Stimulated activated naive CD8-positive, alpha-beta T cell treated with anti-CD3 and anti-CD28 coated beads, Interleukin-15, amount 100 ng/mL, for 72 hours (primary cell): ENCODE data around the gene SCN4A.

Experiments used
- ATAC-seq: fragments of 150-1000 bp; cut with Tn5 transposase; 2 replicates; pipeline ENCODE4 v1.10.0; 2021; ENCODE audit warnings: mild to moderate bottlenecking, moderate library complexity
- DNase-seq, 2 donors: peaks; one replicate each; pipeline ENCODE4 v3.0.0; 2021 to 2022
- H3K27ac Mint-ChIP-seq, 2 donors: one replicate each; pipeline ENCODE4 v1.8.0; 2022; ENCODE audit warnings: mild to moderate bottlenecking in 2 of 2, mixed read lengths in 2 of 2, moderate library complexity in 2 of 2
- H3K27me3 Mint-ChIP-seq: one replicate; pipeline ENCODE4 v1.8.0; 2022; ENCODE audit warnings: mixed read lengths
- H3K4me1 Mint-ChIP-seq: one replicate; pipeline ENCODE4 v1.8.0; 2022; ENCODE audit warnings: mild to moderate bottlenecking, mixed read lengths
- H3K4me3 Mint-ChIP-seq, 2 donors: one replicate each; pipeline ENCODE4 v1.8.0; 2022; ENCODE audit warnings: mild to moderate bottlenecking in 2 of 2, mixed read lengths in 2 of 2, moderate library complexity in 1 of 2
- H3K9me3 Mint-ChIP-seq, 2 donors: one replicate each; pipeline ENCODE4 v1.8.0; 2022; ENCODE audit warnings: mixed read lengths in 2 of 2

SCN4A gene

DNA sequence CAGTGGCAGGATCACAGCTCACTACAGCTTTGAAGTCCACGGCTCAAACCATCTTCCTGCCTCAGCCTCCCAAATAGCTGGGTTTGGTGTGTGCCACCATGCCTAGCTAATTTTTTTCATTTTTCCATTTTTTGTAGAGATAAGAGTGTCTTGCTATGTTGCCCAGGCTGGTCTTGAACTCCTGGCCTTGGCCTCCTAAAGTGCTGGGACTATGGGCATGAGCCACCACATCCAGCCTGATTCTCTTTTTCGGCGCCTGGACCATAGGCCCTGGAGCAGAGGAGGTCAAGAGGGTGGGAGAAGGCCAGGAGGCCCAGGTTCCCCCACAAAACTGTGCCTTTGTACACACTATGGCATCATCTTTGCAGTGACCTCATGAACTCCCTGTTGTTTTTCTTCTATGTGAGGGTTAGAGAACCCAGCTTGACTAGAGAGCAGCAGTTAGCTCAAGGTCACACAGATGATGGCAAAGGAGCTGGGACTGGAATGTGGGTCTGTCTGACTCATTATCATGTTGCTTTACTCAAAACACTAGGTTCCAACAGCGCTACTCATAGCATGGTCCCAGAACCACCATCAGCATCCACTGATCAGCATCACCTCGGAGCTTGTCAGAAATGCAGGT, 16.3 kb downstream of the SCN4A start:
- H3K4me1 Mint-ChIP-seq: peaks cover 41% of the 10 kb centered on the region
- no peaks in the 10 kb centered on the region for H3K9me3 Mint-ChIP-seq
- DNase-seq (no peak), ATAC-seq (no peak)
- no peak overlapping the region for H3K27ac Mint-ChIP-seq
- no peak overlapping the region for H3K4me3 Mint-ChIP-seq
- H3K27me3 Mint-ChIP-seq: no peaks in the 10 kb centered on the region

DNA sequence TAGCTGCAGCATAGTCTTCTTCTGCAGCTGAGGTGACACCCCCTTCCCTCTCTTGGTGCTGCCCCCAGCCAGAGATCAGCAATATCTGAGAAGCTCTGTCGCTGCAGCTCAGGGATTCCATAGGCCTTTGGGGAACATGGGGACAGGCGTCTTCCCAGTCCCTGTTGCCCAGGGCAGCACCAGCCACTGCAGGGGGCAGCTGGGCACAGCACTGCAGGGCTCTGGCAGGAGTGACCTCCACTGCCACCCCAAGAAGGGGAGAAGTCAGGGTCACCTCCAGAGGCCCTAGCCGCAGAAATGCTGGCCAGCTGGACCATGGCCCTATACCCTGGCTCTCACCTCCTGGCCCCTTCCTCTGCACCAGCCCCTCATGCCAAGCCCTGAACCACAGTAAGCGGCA, 16.9 kb downstream of the SCN4A start:
- peaks cover 39% of the 10 kb centered on the region for H3K4me1 Mint-ChIP-seq
- H3K4me3 Mint-ChIP-seq: no peak overlapping the region
- DNase-seq (no peak), ATAC-seq (no peak)
- H3K27me3 Mint-ChIP-seq: no peaks in the 10 kb centered on the region
- no peaks in the 10 kb centered on the region for H3K9me3 Mint-ChIP-seq
- peak overlapping the region; percentile 10 to 71 for H3K27ac Mint-ChIP-seq

DNA sequence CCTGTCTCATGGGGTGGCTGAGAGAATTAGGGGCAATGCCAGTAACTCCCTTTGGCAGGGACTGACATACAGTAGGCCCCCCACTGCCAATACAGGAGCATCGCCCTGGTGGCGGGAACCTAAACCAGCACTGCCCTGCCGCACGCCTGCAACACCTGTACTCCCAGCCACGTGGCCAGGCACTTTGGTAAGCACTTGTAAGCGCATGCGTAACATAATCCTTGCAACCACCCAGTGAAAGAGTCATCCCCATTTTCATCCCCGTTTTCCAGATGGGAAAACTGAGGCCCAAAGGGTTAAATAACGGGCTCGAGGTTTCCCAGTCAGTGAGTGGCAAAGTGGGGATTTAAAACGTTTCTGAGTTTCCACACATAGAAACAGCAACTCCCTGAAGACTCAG, 17.5 kb downstream of the SCN4A start:
- H3K27ac Mint-ChIP-seq: no peak overlapping the region
- H3K27me3 Mint-ChIP-seq: no peaks in the 10 kb centered on the region
- DNase-seq (no peak), ATAC-seq (no peak)
- no peaks in the 10 kb centered on the region for H3K9me3 Mint-ChIP-seq
- H3K4me3 Mint-ChIP-seq: no peak overlapping the region
- H3K4me1 Mint-ChIP-seq: peaks cover 39% of the 10 kb centered on the region

DNA sequence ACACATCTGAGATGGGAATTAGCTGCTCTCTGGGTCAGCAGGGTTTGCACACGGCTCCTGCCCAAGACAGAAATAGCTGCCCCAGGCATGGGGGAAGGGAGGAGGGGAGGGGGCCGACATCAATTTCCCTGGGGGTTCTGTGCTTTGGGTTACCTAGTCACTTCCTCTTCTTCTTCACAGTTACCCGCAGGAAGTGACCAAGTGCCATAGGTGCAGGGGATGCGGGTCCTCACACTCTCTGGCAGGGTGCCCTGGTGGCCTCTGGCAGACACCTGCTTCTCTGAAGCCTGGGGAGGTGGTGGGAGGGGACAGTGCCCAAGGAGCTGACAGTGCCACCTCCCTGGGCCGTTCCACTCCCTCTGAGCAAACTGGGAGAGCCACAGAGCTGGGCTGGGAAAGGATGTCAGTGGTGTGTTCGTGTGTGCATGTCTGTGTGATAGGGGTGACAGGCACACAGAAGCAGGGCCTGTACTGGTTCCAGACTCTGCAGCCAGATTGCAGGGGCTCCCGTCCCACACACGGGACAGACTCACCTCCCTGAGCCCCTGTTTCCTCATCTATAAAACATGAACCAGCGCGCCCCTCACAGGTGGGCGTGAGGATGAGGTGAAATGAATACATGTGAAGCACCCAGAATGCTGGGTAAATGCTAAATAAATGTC, 18.2 kb downstream of the SCN4A start:
- Mint-ChIP-seq H3K4me3 (peak overlapping the region; percentile 60 to 61), H3K27ac (peak overlapping the region; percentile 50)
- peak; percentile 79 for ATAC-seq

DNA sequence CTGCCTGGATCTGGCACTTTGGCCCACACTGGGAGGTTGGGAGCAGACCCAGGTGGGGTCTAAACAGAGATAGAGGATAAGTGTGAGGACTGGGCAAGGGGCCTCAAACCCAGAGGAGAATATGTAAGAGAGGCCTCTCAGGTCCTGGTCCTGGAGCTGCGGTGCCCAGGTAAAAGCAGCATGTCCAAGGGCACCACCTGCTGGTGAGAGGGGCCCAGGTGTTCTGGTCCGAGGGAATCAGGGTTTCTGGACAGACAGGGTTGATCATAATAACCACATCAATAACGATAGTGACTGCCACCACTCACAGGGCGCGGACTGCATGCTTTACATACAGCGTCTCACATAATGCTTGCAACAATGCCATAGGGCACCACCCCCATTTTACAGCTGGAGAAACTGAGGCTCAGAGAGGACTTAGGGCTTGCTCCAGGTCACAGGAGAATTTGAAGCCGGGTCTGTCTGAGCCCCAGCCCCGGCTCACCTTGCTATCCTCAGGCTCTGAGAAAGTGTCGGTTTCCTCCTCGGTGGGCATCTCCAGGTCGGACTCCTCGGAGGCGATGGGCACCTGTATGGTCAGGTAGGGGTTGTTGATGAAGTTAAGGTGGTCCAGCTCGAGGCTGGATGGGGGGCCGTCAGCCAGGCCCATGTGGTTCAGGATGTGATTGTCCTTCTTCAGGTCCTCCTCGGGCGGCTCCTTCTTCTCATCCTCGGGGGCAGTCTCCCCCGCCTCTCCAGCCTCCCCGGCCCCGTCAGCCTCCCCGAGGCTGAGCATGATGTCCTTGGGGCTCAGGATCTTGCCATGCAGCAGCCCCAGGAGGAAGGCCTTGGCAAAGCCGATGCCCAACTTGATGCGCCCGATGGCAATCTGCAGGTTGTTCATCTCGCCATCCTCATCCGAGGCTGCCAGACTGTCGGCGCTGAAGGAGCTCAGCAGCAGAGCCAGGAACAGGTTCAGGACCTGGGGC, 21.5 kb downstream of the SCN4A start:
- no peak for ATAC-seq
- peak in 1 of 2 donors; percentile 43 for DNase-seq
- H3K9me3 Mint-ChIP-seq: no peaks in the 10 kb centered on the region
- no peak overlapping the region for H3K4me3 Mint-ChIP-seq
- H3K4me1 Mint-ChIP-seq: peaks cover 46% of the 10 kb centered on the region
- H3K27ac Mint-ChIP-seq: no peak overlapping the region
- no peaks in the 10 kb centered on the region for H3K27me3 Mint-ChIP-seq

More for the DNA sequence above, 18.2 kb downstream of the SCN4A start:
- Mint-ChIP-seq H3K9me3 (no peaks in the 10 kb centered on the region), H3K27me3 (no peaks in the 10 kb centered on the region), H3K4me1 (peaks cover 39% of the 10 kb centered on the region)
- peak in 1 of 2 donors; percentile 47 for DNase-seq

DNA sequence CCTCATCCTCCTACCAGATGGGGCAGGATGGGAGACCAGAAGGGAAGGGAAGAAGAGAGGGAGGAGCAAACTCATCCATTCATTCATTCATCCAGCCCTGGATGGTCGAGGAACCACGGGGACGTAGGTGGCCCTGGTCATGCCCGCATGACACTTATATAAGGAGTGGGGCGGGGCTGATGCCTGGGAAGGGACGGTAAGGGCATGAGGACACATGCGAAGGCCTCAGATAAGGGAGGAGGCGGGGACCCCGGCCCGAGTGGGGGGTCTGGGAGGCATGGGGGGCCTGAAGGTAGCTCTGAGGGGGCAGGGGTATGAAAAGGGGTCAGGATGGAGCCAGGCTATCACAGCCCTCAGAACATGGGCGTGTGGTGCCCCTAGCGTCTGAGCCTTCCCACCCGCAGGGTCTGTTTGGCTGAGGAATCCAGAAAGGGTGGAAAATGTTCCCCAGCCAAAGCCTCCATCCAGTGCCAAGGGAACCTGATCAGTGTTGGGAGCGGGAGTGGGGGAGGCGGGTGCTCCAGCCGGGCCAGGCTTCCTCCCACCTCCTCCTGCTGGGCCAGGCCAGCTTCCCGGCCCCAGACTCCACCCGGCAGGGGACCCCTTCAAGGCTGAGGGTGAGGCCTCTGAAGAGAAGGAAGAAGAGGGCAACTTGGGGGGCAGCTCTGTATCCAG, 23.0 kb downstream of the SCN4A start:
- H3K4me3 Mint-ChIP-seq: no peak overlapping the region
- no peak overlapping the region for H3K27ac Mint-ChIP-seq
- DNase-seq: no peak
- no peak for ATAC-seq
- H3K27me3 Mint-ChIP-seq: no peaks in the 10 kb centered on the region
- no peaks in the 10 kb centered on the region for H3K9me3 Mint-ChIP-seq
- peaks cover 46% of the 10 kb centered on the region for H3K4me1 Mint-ChIP-seq

DNA sequence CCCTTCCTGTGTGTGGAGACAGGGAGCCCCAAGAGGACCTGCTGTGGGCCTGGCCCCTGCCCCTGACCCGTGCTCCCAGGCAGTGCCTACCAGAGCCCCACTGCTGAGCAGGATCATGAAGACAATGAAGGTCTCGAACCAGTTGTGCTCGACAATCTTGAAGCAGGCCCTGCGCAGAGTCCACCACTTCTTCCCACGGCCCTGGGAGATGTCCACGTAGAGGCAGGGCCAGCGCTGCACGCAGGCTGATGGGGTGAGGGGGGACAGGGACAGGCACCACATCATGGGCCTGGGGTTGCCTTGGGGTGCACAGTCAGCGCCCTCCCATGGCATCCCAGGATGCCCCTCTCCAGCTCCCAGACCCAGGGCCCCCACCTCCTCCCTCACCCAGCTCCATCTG, 24.2 kb downstream of the SCN4A start:
- H3K9me3 Mint-ChIP-seq: no peaks in the 10 kb centered on the region
- no peak overlapping the region for H3K27ac Mint-ChIP-seq
- H3K4me1 Mint-ChIP-seq: peaks cover 34% of the 10 kb centered on the region
- no peak for ATAC-seq
- no peaks in the 10 kb centered on the region for H3K27me3 Mint-ChIP-seq
- no peak overlapping the region for H3K4me3 Mint-ChIP-seq
- no peak for DNase-seq

DNA sequence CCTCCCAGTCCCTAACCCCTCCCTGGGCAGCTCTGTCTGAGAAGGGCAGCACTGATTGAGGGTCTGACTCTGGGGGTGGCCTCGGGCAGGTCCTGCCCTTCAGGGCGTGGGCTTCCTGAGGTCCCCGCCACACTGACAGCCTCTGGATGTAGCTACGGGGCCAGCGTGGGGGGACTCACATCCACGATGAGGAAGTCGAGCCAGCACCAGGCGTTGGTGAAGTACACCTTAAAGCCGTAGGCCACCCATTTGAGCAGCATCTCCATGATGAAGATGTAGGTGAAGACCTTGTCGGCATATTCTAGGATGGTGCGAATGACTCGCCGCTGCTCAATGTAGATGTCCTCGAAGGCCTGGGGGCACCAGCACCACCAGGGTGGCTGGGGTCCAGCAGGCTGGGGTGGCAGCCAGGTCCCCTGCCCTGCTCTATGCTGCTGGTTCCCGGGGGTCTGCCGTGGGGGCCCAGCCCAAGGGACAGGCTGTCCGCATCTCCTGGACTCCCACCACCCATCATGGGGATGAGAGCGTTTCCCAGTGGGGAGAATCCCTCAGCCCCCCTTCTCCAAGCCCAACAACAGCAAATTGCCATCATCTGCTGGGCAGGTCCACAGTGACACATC, 24.9 kb downstream of the SCN4A start:
- no peak for ATAC-seq
- Mint-ChIP-seq H3K27me3 (no peaks in the 10 kb centered on the region), H3K27ac (no peak overlapping the region), H3K4me3 (no peak overlapping the region), H3K9me3 (no peaks in the 10 kb centered on the region), H3K4me1 (peaks cover 28% of the 10 kb centered on the region)
- no peak for DNase-seq

DNA sequence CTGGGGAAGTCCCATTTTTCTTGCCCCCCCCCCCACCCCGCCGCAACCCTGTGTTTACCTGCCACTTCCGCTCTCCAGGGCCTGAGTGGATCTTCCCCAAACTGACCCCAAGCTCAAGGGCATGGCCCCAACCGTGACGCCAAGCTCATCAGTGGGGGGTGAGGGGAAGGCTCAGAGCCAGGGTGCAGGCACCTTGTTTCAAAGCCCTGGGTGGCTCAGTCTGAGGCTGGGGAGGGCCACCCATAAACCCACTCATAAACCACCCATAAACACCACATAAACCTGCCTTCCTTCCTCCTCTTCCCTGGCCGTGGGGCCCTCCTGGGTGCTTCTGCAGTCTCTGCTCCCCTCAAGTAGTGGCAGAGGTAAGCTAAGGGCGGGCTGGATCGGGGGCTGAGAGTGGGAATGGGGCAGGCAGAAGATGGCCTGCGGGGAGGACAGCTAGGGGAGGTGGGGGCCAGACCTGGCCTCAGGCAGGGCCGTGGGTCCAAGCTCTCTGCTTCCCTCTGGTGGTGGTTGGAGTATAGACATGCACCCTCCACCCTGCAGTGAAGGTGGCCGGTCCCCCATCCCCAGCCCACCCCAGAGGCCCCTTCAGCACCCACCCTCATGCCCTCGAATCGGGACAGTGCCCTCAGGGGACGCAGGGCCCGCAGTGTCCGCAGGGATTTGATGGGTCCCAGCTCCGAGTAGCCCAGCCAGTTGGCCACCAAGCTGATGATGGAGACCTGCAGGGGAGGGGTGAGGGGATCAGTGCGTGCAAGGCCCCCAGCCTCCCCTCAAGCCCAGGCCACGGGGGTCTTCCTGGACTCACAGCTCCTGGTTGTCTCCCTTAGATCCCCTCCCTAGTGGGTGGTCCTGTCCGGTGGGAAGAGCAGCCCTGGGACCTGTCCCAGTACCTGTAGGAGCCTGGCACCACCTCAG, 26.0 kb downstream of the SCN4A start:
- Mint-ChIP-seq H3K4me3 (peak overlapping the region; percentile 81 to 86), H3K27ac (peak overlapping the region; percentile 82 to 94), H3K9me3 (no peaks in the 10 kb centered on the region), H3K27me3 (no peaks in the 10 kb centered on the region), H3K4me1 (peaks cover 23% of the 10 kb centered on the region)
- ATAC-seq (peak; percentile 87), DNase-seq (peak; percentile 74 to 77)

DNA sequence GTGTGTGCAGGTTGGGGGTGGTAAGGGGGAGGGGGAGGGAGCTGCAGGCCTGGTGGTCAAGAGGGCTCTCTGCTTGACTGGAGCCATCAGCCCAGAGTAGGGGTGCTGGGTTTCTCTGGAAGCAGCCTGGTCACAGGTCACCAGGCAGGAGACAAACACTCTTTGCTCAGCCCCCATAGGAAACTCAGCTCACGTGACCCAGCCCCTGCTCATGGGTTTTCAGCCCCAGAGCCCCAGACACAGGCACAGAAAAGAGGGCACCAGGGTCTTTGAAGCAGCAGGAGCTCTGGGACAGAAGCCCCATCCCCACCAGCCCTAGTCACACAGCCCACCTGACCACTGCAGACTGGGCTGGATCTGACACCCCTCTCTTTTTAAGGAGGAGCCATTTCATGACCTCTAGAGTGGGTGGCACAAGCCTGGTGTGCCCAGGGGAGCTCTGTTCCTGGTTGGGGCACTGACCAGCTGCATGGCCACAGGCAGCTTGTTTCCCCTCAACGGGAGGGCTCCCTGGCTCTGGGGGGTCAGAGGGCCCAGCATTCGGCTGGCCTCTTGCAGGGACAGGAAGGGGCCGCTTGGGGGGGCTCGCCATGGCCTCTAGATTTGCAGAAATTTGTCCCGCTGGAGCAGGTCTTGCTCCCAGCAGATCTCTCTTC, 26.8 kb downstream of the SCN4A start:
- Mint-ChIP-seq H3K27me3 (no peaks in the 10 kb centered on the region), H3K4me1 (peaks cover 23% of the 10 kb centered on the region), H3K4me3 (peak overlapping the region; percentile 81 to 86), H3K9me3 (no peaks in the 10 kb centered on the region), H3K27ac (peak overlapping the region; percentile 42 to 82)
- ATAC-seq (peak; percentile 4), DNase-seq (no peak)

DNA sequence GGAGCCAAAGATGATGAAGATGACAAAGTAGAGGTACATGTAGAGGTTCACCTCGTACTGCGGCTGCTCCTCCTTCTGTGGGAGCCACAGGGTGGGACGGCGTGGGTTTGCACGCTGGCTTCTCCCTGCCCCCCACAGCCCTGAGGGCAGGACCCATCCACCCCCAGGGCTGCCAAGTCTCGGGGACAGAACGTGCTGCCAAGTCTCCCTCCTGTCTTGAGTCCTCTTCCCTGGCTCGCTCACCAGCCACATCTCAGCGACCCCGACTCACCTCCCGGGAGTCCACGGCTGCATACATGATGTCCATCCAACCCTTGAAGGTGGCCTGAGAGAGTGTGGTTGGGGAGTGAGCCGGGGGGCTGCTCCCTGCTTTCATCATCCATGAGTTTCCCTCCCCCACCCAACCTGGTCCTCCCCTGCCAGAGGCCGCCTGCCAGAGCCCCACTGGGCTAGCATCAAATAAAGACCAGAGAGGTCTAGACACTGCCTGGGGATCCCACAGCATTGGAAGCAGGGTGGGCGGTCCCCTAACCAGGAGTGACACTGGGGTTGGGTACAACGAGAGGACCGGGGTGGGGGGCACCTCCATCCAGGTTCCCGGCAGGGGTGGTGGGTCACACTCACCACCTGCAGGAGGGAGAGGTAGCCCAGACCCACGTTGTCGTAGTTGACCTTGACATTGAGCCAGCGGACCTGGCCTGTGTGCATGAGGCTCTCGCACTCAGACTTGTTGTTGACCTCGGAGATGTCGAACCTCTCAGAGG, 27.8 kb downstream of the SCN4A start:
- Mint-ChIP-seq H3K9me3 (no peaks in the 10 kb centered on the region), H3K27me3 (no peaks in the 10 kb centered on the region), H3K4me3 (peak overlapping the region in 1 of 2 donors; percentile 21), H3K27ac (peak overlapping the region in 1 of 2 donors; percentile 16), H3K4me1 (peaks cover 23% of the 10 kb centered on the region)
- no peak for ATAC-seq
- no peak for DNase-seq

DNA sequence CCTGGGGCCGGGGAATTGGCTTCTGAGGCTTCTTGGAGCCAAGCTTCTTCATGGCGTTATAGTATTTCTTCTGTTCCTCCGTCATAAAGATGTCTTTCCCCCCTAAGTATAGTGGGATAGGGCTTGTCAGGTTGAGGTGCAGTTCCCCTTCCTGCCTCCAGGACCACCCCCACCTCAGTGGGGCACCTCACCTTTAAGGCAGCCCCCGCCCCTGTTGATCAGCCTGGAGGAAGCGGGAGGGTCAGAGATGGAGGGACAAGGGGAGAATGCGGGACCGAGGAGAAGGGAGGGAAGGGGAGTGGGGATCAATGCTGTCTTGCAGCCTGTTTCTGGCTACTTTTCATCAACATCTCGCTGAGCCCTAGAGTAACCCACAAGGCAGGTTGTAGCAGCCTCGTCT, 29.0 kb downstream of the SCN4A start:
- Mint-ChIP-seq H3K27me3 (no peaks in the 10 kb centered on the region), H3K4me1 (peaks cover 27% of the 10 kb centered on the region), H3K4me3 (no peak overlapping the region), H3K9me3 (no peaks in the 10 kb centered on the region), H3K27ac (no peak overlapping the region)
- no peak for DNase-seq
- no peak for ATAC-seq

DNA sequence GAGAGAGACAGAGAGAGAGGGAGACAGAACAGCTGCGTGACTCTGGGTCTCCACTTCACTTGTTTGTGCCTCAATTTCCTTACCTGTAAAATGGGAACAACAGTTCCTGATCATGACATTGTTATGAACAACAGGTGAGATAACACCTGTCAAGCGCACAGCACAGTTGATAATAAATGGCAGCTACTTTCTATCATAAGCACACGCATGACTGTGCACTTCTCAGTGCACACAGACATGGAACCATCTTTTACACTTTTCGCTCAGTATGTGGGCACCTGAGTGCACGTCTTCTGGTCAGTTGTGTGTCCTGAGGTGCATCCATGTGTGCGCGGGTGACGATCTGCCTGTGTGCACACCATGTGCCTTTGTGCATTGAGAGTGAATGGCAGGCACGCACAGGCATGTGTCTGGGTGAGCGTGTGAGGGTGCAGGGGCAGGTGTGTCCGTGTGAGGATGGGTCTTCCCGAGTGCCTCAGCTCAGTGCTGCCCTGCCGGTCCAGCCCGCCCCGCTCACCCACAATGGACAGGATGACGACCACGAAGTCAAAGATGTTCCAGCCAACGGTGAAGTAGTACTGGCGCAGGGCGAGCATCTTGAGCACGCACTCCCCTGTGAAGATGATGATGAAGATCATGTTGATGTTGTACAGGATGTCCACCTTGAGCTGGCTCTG, 30.3 kb downstream of the SCN4A start:
- Mint-ChIP-seq H3K9me3 (no peaks in the 10 kb centered on the region), H3K27me3 (no peaks in the 10 kb centered on the region), H3K27ac (no peak overlapping the region), H3K4me3 (no peak overlapping the region), H3K4me1 (peaks cover 31% of the 10 kb centered on the region)
- ATAC-seq (no peak), DNase-seq (no peak)
